GM06990 (cell line): ENCODE data around the gene RGS2.

ENCODE experiments used
- DNase-seq: peaks from one replicate; pipeline ENCODE4 v3.0.0-alpha.2; 2011; ENCODE audit not compliant: insufficient read length; ENCODE audit errors: extremely low read depth
- H3K27me3 ChIP-seq: replicated peaks from 2 replicates; pipeline ENCODE4 v1.6.0; 2011; ENCODE audit warnings: low read length; ENCODE audit not compliant: control insufficient read depth, insufficient read depth
- H3K36me3 ChIP-seq: 2 replicates; pipeline ENCODE4 v1.5.1; 2011; ENCODE audit warnings: low read length; ENCODE audit not compliant: control insufficient read depth, insufficient read depth
- H3K4me3 ChIP-seq: replicated peaks from 2 replicates; pipeline ENCODE4 v1.5.1; 2011; ENCODE audit warnings: low read depth, mild to moderate bottlenecking, control low read depth, low read length
- TF ChIP-seq, protein P1 (sequence below): IDR thresholded peaks from 2 replicates; pipeline ENCODE4 v1.5.1; 2011; ENCODE audit warnings: low read length, control low read depth, mild to moderate bottlenecking, inconsistent platforms; ENCODE audit not compliant: insufficient read depth, poor library complexity, severe bottlenecking

RGS2 gene

DNA sequence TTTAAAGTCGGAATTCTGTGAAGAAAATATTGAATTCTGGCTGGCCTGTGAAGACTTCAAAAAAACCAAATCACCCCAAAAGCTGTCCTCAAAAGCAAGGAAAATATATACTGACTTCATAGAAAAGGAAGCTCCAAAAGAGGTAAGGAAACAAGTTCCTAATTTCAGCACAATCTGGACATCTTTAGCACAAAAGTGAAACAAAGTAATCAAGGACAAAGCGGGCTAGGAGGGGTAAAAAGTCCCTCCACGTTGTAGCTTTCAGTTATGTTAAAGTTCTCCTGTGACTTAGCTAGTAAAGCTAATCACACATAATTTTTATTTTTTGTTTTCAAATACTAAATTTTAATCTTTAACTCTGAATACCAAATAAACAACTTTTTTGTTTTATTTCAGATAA is 2.2 kb downstream of the RGS2 start:
- no peaks in the 10 kb centered on the region for H3K36me3 ChIP-seq
- H3K27me3 ChIP-seq = no peaks in the 10 kb centered on the region
- no peak for DNase-seq
- TF ChIP-seq, protein P1, sequence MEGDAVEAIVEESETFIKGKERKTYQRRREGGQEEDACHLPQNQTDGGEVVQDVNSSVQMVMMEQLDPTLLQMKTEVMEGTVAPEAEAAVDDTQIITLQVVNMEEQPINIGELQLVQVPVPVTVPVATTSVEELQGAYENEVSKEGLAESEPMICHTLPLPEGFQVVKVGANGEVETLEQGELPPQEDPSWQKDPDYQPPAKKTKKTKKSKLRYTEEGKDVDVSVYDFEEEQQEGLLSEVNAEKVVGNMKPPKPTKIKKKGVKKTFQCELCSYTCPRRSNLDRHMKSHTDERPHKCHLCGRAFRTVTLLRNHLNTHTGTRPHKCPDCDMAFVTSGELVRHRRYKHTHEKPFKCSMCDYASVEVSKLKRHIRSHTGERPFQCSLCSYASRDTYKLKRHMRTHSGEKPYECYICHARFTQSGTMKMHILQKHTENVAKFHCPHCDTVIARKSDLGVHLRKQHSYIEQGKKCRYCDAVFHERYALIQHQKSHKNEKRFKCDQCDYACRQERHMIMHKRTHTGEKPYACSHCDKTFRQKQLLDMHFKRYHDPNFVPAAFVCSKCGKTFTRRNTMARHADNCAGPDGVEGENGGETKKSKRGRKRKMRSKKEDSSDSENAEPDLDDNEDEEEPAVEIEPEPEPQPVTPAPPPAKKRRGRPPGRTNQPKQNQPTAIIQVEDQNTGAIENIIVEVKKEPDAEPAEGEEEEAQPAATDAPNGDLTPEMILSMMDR = no peak
- no peak overlapping the region for H3K4me3 ChIP-seq

DNA sequence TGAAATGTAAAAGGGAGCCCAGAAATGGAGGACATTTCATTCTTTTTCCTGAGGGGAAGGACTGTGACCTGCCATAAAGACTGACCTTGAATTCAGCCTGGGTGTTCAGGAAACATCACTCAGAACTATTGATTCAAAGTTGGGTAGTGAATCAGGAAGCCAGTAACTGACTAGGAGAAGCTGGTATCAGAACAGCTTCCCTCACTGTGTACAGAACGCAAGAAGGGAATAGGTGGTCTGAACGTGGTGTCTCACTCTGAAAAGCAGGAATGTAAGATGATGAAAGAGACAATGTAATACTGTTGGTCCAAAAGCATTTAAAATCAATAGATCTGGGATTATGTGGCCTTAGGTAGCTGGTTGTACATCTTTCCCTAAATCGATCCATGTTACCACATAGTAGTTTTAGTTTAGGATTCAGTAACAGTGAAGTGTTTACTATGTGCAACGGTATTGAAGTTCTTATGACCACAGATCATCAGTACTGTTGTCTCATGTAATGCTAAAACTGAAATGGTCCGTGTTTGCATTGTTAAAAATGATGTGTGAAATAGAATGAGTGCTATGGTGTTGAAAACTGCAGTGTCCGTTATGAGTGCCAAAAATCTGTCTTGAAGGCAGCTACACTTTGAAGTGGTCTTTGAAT is 2.9 kb downstream of the RGS2 start:
- no peak overlapping the region for H3K4me3 ChIP-seq
- H3K27me3 ChIP-seq = no peaks in the 10 kb centered on the region
- TF ChIP-seq, protein P1 = no peak
- DNase-seq = no peak
- no peaks in the 10 kb centered on the region for H3K36me3 ChIP-seq

DNA sequence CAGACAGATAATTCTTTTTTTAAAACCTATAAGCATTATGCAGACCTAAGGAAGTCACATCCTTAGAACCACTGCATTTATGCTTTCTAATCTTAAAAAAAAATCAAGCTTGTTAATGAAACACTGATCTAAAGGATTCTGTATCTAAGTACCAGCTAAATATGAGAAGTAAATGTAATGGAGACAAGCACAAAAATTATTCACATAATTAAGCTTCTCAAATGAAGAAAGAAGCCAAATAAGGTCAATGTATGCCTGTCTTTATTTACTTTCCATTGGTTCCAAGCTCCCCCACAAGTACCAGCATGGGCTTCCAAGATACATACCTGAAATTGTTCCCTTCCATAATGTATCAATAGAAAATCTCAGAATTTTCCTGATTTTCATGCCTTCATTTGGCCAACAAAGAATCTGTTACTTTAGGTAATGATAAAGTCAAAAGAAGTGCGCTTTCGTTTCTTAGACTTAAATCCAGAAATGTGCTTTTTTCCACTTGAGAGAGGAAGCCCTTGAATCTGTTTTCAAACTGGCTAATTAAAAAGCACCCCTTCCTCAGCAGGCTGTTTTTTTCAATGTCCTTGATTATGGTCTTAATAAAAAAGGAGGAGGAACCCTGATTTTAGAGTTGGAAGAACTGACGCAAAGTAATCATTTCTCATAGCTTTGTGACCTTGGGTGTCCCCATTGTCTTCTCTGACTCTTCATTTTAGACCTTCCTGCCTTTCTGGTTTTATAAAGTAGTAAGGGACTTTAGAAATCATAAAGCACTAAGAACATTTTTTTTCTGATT is 3.8 kb downstream of the RGS2 start:
- Histone ChIP-seq H3K36me3 (no peaks in the 10 kb centered on the region), H3K4me3 (no peak overlapping the region), H3K27me3 (no peaks in the 10 kb centered on the region)
- TF ChIP-seq, protein P1 = no peak
- no peak for DNase-seq

DNA sequence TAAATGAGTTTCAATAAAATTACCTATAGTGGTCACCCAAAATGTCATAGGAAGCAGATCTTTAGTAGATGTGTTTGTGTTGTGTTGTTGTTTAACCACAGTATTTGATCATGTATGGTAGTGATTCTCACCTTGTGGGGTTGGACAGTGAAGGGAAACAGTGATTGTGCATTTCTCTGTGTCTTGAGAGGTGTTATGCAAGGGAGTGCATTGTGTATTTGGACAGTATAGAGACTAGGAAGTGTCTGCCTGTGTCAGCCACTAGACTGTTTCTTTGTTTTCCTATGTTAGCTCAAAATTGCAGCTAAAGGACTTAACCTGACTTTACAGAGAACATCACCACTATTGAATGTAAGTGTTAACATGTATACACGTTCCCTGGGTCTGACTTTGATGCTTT is 6.0 kb downstream of the RGS2 start:
- TF ChIP-seq, protein P1 = no peak
- DNase-seq = no peak

DNA sequence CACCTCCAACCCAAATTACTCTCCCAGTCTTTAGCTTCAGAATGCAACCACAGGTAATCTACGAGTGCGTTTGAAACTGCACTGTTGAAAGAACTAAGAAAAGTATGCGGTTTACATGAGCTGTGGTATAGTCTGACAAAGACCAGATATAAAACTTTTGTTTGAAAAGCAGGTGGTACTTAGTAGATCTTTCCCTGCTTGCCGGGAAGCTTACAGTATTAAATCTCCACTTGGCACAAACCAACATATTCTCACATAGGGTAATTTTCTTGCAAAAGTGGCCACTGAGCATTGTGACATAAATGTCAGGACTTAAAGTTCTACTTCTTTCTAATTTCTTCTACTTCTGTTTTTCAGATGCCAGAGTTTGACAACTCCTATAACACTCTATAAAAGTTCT is 8.4 kb downstream of the RGS2 start:
- no peaks in the 10 kb centered on the region for H3K27me3 ChIP-seq
- TF ChIP-seq, protein P1 = no peak
- H3K36me3 ChIP-seq = no peaks in the 10 kb centered on the region
- no peak overlapping the region for H3K4me3 ChIP-seq
- no peak for DNase-seq

More for the DNA sequence above, 6.0 kb downstream of the RGS2 start:
- H3K36me3 ChIP-seq = no peaks in the 10 kb centered on the region
- no peaks in the 10 kb centered on the region for H3K27me3 ChIP-seq
- H3K4me3 ChIP-seq = no peak overlapping the region
